NOMO-1 treated with DMSO at 0.1 percent for 48 hours (cell line): ENCODE data around the gene RBM33.
A peak's percentile ranks its signal among the peaks of the same experiment; 100 is the strongest.
"Not testable (repeated sequence)": the region's sequence is repeated elsewhere in the genome, so short reads cannot be mapped to it uniquely, and the experiment has no call there.

Source experiments
- DNase-seq: peaks from one replicate; lab custom pipeline; 2025; ENCODE audit not compliant: unreplicated experiment; lab: John Stamatoyannopoulos, UW

RBM33 gene

DNA sequence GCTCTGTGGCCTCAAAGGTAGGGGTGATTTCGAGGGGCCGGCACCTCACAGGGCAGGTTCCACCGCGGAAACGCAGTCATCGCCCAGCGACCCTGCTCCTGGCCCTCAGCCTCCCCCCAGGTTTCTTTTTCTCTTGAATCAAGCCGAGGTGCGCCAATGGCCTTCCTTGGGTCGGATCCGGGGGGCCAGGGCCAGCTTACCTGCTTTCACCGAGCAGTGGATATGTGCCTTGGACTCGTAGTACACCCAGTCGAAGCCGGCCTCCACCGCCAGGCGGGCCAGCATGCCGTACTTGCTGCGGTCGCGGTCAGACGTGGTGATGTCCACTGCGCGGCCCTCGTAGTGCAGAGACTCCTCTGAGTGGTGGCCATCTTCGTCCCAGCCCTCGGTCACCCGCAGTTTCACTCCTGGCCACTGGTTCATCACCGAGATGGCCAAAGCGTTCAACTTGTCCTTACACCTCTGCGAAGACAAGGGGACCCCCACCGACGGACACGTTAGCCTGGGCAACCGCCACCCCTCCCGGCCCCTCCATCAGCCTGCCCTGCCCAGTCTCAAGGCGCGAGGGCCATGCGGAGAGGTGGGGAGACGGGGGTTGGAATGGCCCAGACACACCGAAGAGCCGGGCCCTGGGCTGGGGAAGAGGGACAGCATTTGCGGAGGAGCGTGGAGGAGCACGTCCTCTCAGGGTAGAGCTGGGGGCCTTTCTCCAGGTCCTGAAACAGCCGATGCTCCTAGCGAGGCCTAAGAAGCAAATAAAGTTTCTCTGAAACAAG lies 161.8 kb downstream of the RBM33 start:
- DNase-seq, result no peak

DNA sequence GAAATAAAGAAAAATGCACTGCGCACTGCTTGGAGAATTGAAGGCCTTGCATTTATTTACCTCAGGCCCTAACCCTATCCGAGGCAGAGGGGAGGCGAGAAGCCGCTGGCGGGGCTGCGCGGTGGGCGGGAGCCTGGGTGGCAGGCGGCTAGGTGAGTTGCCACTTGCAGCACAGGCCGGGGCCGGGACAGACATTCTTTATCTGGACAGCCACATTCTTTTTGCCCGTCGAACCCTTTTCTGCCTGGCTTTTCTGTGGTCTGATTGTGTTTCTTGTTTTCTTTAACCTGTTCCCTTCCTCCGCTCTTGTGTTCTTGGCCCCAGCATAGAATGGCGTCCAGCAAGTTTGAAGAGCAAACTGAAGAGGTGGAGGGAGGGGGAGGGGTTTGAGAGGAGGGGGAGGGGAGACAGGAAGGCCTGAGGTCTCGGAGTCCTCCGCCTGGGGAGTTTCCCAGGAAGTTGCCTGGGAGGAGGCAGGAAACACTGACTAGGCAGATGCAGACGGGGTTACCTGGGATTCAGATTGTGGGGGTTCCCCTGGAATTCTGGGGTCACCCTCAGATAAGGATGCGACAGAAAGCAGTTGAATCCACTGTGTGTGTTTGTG lies 162.7 kb downstream of the RBM33 start:
- DNase-seq, result no peak

DNA sequence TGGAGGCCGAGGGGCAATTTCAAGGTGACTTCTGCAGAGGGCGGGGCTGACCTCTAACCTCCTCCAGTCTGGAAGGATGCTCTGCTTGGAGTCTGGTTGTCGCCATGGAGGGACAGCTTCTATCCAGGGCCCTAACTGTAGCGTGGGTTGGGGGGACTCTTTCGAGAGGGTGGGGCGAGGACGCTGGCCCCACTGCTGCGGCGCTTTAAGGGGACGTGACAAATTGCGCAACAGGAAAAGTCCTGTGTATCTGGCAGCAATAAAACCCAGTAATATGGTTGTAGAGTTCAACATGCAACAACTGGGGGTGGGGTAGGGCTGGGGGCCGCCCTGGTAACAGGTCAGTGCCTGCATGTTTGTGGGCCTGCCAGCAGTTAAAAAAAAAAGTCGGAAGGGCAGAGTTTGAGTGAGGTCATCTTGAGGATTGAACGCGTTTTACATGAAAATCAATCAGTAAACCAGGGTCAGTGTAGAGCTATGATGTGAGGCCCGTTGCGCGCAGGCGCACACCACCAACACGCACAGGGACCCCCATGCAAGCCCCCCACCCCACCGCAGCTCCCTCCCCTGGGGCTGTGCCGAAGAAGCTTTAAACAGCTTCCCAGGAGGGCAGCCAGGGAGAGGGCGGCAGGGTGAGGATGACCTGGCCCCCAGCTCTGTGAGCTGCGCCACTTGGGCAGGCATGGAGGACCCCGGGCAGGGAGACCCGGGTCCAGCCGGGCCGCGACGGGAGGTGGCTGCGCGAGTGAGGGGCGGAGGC lies 163.5 kb downstream of the RBM33 start:
- no peak for DNase-seq

DNA sequence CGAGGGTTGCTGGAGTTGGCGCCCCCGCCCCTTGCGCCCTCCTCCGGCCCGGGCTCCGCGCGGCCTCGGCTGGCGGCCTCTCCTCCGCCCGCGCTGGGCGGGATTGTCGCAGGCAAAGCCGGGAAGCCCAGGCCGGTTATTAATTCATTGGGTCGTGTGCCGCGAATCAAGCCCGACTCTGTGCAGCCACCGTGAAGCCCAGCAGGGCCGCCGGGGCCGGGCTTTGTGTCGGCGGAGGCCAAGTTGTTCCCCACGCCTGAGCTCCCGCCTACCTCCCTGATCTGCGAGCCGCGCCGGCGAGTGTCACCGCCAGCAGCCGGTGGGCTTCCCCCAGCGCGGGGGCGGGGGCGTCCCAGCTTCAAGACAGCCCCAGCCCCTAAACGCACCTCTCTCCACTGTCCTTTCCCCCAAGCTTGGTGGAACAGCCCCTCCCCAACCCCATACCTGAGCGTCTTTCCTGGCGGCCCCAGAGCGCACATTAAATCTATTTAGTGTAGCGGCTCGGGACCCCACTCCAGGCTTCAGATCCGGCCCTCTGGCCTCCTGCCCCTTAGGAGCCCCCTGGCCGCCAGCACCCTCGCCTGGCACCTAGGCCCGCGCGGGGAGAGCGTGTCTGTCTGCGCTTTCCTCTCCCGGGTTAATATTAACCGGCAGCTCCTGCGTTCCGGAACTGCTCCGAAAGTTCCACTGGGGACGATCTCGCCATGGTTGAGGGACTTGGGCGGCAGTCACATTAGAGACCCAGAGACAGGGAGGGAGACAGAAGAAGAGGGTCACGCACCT lies 164.3 kb downstream of the RBM33 start:
- no peak for DNase-seq

DNA sequence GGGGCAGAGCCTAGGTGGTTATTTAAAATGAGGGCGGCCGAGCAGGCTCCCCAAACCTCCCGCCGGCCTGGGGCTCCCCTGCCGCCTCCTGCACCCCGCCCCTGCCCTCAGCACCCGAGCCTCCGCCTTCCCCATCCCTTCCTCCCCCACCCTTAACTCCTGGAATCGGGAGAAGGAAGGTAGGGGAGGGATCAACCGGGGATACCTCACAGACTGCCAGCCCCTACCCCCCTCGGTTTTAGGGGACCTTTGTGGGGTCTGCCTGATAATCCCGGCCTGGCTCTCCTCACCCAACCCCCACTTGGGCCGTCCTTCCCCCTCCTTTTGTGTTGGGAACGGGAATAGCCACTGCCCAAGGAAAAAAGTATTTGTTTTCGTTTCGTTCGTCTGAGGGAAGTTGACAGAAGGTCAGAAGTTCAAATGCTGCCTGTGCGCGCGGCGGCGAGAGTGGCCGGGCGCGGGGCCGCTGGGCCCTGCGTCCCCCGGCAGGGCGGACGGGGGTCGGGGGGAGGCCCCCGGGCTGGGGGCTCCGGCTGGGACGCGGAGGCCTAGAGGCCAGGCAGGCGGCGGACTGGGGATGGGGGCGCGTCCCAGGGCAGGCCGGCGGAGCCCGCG lies 165.0 kb downstream of the RBM33 start:
- no peak for DNase-seq

DNA sequence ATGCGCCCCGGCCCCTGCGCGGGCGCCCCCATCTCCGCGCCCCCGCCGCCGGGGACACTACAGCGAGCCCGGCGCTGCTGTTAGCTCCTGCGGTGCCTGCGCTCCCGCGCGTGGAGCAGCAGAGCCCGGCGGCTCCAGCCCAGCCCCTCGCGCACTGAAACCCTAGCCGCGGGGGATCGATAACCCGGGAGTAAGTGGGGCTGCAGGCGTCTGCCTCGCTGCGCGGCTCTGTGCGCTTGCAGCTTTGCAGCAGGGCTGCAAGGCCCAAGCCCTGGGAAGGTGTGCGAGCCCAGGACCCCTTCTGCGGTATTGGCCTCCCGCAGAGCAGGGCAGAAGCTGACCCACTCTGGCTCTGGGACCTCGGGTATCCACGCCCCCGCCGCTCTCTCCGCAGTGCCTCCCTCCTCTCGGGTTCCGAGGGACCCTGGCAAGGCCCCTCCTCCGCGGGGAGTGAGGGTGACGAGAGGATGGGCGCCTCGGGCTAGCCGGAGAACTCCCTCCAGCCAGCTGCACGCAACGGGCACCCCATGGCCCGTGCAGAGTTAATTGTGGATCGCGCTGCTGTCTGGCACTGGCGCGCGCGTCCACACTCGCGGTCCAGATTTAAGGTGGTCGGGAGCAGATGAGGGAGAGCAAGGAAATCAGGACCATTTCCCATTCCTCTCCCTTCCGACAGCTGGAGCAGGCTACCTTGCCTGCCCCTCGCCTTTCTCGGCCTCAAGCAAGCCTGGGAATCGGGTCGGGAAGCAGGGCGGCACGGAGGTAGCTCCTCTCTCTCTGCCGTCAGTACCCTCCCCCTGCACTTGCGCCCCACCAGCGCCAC lies 165.7 kb downstream of the RBM33 start:
- DNase-seq, result no peak

DNA sequence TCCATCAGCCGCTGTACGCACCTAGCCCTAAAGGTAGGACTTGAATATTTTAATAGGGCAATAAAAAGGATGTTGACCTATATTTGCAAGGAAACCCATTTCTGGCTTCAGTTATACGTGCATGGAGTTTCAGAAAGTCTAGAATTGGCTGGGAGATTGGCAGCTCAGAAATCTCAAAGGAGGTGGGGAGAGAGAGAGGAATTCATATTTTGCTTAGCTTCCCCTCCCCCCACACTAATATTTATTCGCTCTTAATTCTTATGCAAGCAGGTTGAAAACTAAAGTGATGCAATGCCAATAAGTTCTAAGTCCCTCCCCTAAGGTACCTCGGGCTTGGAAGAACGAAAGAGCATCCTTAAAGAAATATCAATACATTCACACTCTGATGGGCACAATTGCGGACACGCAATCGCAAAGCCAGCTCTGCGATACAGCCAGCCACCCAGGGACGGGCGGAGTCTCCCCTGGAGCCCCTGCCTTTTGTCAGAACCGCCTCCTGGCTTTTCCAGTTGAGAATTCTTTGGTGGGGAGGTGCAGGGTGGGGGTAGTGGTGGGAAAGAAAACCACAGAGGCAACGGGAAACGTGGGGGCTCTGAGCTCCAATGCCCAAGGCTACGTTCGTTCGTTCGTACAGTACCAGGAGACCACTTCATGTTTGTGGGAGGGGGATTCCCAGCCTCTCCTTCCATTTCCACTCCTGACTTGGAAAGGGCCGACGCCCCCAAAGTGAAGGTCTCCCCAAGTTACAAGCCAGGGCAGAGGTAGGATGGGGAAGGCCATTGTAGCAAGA lies 166.5 kb downstream of the RBM33 start:
- DNase-seq, result no peak

DNA sequence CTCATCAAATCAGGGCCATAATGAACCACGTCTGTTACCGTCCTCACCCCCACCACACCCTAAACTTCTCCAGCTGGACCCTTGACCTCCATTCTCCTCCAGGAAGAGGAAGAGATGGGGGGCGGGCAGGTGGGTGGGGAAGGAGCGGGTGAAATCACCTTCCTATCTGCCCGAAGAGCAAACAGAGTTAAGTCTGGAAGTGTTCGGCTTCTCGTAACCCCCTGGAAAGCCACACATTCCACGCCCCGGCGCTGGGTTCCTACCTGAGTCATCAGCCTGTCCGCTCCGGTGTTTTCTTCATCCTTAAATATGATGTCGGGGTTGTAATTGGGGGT lies 167.1 kb downstream of the RBM33 start:
- no peak for DNase-seq

DNA sequence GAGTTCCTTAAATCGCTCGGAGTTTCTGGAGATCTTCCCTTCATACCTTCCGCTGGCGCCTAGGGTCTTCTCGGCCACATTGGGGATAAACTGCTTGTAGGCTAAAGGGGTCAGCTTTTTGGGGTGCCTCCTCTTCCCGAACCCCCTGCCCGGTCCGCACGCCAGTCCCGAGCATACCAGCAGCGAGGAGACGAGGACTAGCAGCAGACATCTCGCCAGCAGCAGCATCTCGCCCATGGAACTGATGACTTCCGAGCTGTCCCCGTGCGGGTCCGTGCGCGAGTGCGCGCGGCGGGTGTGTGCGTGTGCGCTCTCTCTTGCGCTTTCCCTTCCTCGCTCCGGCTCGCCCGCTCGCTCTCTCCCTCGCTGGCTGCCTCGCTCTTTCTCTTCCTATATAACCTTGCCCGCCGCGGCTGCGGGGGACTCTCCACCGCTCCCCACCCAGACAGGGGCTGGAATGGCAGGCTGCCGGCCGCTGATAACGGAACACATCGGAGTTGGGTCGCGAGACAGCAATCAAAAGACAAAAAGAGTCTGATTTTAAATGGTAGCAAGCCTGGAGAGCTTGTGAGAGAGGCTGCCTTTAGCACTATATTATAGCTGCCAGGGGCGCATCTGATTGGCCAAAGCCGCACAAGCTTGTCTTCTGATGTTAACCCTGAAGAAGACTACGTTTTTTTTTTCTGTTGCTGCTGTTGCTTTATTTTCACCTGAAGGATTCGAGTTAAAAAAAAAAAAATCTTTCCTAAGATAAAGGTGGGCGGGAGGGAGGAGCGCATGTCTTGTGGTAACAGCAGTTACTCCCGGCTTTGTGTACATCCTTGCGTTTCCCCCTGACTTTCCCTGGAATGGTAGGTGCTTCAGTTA lies 167.7 kb downstream of the RBM33 start, which contains the start of gene SHH:
TSS of gene SHH (minus strand) at position 569 of the 867 bp plus-strand sequence. CDS start at position 228, 341 bp downstream.
- DNase-seq, result no peak

DNA sequence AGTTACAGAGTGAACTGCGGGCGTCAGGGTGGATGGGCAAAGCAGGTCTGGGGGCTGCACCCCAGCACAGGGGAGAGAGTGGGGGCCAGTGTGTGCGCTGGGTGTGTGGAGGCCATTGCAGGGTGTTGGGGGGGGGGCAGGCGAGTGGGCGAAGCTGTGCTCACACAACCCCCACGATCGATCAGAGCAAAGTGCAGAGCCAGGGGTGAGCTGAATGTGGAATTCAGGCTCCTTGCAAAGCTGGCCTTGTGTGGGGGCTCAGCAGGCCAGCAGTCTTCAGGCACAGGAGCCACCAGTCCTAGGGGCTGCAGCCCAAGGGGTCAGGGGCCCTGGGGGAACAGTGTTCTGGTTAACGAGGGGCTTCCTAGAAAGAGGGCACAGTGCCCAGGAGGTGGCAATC lies 168.7 kb downstream of the RBM33 start:
- DNase-seq, result no peak

DNA sequence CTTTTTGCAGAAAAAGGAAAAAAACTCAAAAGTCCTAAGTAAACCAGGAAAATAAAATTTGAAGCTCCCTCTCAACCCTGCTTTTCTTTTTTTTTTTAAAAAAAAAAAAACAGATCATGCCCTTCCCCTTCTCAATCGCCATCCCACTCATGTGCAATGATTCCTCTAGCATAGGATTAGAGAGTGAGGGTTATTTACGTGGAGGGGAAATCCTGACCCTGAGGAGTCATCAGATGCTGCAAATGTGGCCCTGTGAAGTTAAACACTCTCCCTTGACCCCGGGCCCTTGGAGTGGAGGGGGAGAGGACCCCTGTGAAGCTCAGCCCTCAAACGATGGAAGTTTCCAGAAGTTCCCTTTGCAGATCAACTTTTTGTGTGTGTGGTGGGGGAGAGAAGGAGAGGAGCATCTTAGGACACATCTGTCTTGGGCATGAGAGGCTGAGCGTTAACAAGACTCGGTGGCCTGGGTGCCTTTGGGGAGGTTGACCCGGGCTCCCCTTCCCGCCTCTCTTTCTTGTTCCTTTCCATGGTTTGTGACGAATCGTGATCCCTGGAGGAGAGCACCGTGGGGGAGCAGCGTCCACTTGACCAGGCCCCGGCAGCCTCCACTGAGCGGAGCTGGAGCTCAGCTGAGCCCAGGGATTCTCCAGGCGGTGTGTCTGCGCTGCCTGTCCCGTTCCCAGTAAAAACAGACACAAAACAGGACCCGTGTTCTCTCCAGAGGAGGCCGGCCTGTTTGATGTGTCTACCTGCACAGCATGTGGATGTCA lies 169.3 kb downstream of the RBM33 start:
- no peak for DNase-seq

DNA sequence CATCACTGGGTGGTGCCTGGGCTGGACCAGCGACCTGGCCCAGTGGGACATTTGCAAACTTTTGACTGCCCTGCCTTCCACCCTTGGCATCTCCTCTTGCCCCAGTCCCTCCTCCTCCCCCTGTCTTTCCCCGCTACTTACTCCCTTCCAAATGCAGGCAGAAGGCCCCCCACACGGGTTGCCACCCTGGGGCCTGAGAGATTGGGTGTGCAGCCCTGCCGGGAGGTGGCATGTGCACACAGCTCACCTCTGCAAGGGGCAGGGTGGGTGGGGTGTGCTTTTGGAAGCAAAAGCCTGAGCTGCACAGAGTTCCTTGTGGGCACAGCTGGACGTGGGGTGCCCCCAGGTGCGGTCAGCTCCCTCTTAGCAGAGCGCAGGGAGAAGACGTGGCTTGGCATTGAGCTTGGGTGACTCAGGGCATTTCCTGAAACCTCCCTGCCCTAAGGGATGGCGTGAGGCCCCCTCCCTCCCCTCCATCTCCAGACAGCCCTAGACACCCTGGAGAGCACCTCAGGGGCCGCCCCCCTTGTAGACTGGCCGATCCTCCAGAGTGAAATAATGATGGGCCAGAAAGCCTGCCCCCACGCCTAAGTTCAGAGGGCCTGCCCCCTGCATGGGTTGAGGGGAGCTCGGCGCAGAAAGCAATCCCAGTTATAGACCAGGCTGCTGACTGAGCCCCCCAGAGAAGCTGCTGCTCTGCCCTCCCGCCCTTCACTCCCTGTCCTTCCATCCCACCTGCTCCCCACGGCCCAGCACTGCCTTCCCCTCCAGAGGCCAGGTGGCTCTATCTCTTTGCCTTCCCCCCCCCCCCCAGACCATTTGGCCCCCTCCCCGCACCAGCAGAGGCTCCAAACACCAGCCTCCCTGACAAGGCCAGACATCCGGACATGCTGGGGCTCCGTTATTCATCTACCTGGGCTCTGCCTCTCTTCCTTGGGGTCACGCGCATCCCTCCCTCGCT lies 170.1 kb downstream of the RBM33 start:
- no peak for DNase-seq

DNA sequence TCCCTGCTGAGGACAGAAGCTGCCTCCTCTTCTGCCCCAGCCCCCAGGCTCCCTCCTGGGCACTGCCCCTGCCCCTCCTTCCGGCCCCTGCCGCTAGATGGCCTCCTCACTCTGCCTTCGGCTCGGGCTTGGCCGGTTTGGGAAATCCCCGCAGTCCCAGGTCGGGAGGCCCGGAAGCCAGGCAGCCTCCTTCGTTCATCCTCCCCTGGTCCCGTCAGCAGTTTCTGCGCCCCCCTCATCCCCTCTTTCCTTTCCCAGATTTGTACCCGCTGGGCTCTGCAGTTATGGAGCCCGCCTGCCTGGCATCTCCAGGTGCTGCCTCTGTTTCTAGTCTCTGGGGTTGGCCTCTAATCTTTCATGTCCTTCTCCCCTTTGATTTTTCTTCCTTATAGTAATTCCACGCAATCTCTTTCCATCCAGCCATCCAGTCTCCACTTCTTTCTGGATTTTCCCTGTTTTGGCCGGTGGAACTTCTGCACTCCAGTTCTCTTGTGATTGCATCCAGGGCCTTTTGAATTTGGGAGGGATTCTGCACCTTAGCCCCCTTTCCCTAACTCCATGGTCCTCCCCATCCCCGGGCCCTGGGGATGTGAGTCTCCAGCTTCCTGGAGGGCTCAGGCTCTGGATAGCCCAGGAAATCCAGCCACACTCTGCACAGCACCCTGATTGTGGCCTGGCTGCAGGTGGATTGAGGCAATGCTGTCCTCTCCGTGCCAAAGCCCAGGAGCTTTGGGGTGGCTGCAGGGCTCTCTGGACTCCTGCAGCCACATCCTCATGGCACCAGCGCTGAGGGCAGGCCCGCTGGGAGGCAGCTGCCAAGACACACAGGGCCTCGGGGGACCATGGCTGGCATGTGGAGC lies 171.1 kb downstream of the RBM33 start:
- DNase-seq, result peak; percentile 9

DNA sequence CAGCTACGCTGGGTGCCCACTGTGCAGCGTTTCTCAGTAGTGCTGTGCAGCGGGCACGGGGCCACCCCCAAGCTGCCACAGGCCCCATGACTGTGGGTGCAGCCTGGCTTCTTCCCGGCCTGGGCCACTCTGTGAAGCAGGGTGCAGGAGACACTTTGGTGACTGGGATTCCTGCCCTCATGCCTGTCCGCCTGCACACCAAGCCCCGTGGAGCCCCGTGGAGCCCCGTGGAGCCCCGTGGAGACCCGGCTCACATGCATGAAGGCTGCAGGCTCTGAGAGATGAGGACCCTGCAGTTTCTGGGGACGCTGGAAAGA lies 171.7 kb downstream of the RBM33 start:
- no peak for DNase-seq

DNA sequence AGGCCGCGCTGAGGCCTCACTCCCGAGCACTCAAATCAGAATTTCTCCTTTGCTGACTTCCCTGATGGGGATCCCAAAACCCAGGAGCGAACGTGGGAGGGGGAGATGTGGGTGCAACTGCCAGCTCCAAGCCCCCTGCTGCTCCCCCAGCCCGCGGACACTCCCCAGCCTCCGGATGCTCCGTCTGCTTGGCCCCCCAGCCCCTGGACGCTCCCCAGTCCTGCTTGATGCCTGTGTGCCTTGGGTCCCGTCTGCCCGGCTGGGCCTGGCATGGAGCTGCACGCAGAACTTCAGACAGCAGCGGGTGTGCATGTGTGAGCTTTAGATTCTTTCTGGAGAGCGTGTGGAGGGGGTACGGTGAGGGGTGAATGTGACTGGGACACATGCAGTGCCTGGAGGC lies 172.5 kb downstream of the RBM33 start:
- no peak for DNase-seq

DNA sequence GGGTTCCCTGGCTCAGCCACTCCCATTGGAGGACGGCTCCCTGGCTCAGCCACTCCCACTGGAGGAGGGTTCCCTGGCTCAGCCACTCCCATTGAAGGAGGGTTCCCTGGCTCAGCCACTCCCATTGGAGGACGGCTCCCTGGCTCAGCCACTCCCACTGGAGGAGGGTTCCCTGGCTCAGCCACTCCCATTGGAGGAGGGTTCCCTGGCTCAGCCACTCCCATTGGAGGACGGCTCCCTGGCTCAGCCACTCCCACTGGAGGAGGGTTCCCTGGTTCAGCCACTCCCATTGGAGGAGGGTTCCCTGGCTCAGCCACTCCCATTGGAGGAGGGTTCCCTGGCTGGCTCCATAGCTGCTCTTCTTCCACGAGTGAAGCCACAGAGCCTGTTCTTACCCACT lies 173.1 kb downstream of the RBM33 start:
- DNase-seq, result not testable (repeated sequence)
